NCI-H345 treated with DMSO at 0.1 percent for 48 hours (cell line): Measurements from ENCODE around the gene XRCC5.

ENCODE experiments used
- DNase-seq: peaks from one replicate; lab custom pipeline; 2025; ENCODE audit not compliant: unreplicated experiment; lab: John Stamatoyannopoulos, UW

Gene XRCC5

DNA sequence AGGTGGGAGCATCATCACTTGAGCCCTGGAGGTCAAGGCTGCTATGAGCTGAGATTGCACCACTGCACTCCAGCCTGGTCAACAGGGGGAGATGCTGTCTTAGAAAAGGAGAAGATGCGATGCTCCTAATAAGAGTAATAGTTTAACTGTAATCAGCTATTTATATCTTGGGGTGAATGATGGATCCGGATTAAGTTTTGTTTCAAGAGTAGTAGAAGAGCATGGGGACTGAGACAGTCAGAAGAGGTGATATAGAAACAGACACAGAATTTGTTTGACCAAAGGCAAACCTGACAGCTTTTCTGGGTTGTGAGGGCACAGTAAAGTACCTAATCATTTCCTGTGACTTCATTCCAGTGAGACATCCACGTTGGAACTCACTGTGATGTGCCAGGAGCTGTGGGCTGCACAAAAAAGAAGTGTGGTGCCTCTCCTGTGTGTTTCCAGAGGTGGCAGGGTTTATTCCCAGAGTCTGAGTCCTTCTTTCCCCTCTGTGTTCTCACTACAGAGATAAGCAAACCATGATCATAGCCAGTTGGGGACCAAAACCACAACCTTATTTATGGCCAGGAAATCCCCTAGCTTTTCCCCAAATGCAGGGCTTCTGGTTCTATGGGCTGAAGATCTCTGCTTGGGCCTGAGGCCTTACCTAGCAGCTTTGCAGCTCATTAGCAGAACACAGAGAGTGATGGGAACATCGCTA, 113.7 kb downstream of the XRCC5 start:
- DNase-seq, result no peak

DNA sequence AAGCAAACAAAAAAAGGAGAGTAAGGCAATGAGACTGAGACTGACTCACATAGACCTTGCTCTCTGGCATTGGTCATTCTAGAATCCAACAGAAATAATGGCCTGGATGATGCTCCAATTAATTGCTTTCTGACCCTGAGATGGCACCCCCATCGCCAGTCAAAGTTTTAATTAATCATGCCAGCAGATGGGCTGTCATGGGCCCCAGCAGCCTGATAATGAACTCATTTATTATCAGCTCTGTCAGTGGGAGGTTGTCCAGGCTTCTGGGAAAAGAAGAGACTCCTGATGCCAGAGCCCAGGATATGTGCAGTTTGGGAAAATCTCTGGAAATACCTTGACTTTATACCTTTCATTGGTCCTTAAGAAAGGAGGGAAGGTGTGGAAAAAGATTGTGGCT, 115.2 kb downstream of the XRCC5 start:
- DNase-seq, result no peak

DNA sequence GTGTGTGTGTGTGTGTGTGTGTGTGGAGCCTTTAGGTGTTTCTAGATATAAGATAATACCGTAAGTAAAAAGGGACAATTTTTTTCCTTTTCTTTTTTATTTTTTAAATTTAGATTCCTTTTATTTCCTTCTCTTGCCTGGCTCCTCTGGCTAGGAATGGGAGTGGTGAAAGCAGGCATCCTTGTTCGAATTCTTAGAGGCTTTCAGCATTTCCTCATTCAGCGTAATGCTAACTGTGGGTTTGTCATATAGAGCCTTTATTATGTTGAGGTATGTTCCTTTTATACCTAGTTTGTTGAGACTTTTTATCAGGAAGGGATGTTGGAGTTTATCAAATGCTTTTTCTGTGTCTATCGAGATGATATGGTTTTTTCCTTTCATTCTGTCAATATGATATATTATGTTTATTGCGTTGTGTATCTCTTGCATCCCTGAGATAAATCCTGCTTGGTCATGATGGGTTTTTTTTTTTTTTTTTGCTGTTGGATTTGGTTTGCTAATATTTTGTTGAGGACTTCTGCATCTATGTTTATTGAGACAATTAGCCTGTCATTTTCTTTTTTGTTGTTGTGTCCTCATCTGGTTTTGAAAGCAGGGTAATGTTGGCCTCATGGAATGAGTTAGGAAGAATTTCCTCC, 120.2 kb downstream of the XRCC5 start:
- DNase-seq, result no peak

- no peak for DNase-seq
Observed at GRCh38 chr2:216231867-216232266, 122.7 kb downstream of the XRCC5 start.

GRCh38 chr2:216232721-216233120, 123.6 kb downstream of the XRCC5 start:
- DNase-seq, result no peak

DNA sequence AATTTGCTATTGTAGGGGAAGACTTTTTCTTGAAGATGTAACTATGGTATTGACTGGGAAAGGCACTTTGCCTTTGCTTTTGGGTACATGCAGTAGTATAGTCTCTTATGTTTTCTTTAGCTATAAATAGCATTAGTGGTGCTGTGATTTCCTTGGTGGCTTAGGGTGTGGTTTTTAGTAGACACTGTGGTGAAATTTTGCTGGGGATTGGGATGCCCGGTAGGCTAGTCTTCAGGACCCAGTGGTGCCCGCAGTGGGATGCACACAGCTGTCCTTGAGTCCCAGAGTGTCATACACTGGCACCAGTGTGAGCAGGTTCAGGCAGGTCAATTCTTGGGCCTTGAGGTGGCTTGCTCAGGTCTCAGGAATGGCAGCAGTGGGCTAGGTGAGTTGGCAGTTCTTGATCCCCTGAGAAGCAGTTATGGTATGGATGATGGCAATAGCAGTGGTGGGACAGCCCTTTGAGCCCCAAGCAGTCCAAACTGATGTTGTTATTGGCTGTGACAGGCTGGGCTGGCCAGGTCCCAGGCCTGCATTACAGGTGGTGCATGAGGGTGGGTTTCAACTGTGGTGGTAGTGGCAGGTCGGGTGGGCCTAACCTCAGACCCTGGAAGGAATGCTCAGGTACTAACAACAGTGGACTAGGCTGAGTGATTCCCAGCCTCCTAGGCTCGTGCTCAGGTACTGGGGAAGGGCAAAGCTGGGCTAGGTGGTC, 124.3 kb downstream of the XRCC5 start:
- no peak for DNase-seq

DNA sequence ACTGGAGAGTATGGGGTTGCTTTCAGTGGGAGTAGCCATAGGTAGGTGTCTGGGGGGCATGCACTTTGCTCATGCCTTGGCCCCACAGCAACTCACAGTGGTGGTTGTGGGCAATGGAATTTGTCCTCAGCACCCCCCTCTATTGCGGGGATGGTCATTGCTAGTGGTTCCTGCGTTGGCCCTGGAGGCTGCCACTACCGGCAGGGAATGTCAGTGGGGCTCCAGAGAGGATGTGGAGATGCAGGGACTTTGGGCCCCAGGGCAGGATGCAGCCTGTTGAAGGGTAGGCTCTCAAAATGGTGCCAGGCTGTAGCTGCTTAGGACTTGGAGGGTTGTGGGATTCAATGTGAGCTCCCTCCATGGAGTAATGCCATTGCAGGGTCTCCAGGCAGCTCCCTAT, 125.0 kb downstream of the XRCC5 start:
- DNase-seq, result no peak

- DNase-seq, result peak; percentile 55
Observed at GRCh38 chr2:216235462-216235861, 126.3 kb downstream of the XRCC5 start.

GRCh38 chr2:216235896-216236295, 126.7 kb downstream of the XRCC5 start:
- DNase-seq, result peak; percentile 55

GRCh38 chr2:216236486-216236885, 127.3 kb downstream of the XRCC5 start:
- peak; percentile 29 for DNase-seq

GRCh38 chr2:216242365-216242764, 133.2 kb downstream of the XRCC5 start:
- DNase-seq, result peak; percentile 84

GRCh38 chr2:216243026-216243425, 133.9 kb downstream of the XRCC5 start:
- no peak for DNase-seq

- DNase-seq, result no peak
Observed at GRCh38 chr2:216245391-216245975, 136.3 kb downstream of the XRCC5 start.

GRCh38 chr2:216246766-216247165, 137.6 kb downstream of the XRCC5 start:
- DNase-seq, result no peak
